OCI-LY7 (cell line): ENCODE results near the gene RNU6-7. TPM values are rescaled to one million over a fixed set of nuclear protein-coding genes. Genes with fewer than 3 reads are reported as not detected.

Source experiments
- BruUV-seq: library from RNA; stranded (reverse); fragments of 400-500 nt; replicated peaks from 2 replicates; lab custom pipeline; 2021; lab: Mats Ljungman, UMichigan
- CTCF ChIA-PET: fragments of 300-600 bp; sonication (Branson Sonifier 250); formaldehyde crosslinking; loops from one replicate; lab custom pipeline; 2022; ENCODE audit warnings: antibody characterized with exemption; ENCODE audit not compliant: unreplicated experiment; lab: Charles Lee
- POLR2A ChIA-PET: fragments of 300-600 bp; sonication (Branson Sonifier 250); formaldehyde crosslinking; loops from one replicate; lab custom pipeline; 2022; ENCODE audit warnings: antibody characterized with exemption; lab: Charles Lee
- DNase-seq: peaks from one replicate; pipeline ENCODE4 v3.0.0-alpha.2; 2015; ENCODE audit warnings: low spot score
- H2AFZ ChIP-seq: fragments of 200-600 bp; sonication (generic), shearing (Covaris generic); 2 replicates; pipeline ENCODE4 v1.6.1; 2014; ENCODE audit warnings: mild to moderate bottlenecking, antibody characterized with exemption, low read length, moderate library complexity
- H3K27ac ChIP-seq: fragments of 200-600 bp; sonication (generic); 2 replicates; pipeline ENCODE4 v1.5.1; 2014; ENCODE audit warnings: mixed run types, low read depth, mild to moderate bottlenecking, moderate library complexity, low read length, inconsistent platforms; ENCODE audit not compliant: poor library complexity, severe bottlenecking
- H3K36me3 ChIP-seq: fragments of 200-600 bp; sonication (generic); 2 replicates; pipeline ENCODE4 v1.6.1; 2014; ENCODE audit warnings: mild to moderate bottlenecking, antibody characterized with exemption, low read length, moderate library complexity, mixed read lengths; ENCODE audit not compliant: insufficient read depth
- H3K4me1 ChIP-seq: fragments of 200-600 bp; sonication (generic); 2 replicates; pipeline ENCODE4 v1.5.1; 2014; ENCODE audit warnings: mild to moderate bottlenecking, low read length; ENCODE audit not compliant: insufficient read depth, poor library complexity, severe bottlenecking
- H3K4me2 ChIP-seq: fragments of 200-600 bp; sonication (generic); 2 replicates; pipeline ENCODE4 v1.6.1; 2014; ENCODE audit warnings: mild to moderate bottlenecking, low read length
- H3K4me3 ChIP-seq: fragments of 200-600 bp; sonication (generic); 2 replicates; pipeline ENCODE4 v1.5.1; 2014; ENCODE audit warnings: mild to moderate bottlenecking, low read depth, low read length; ENCODE audit not compliant: poor library complexity, severe bottlenecking
- H3K79me2 ChIP-seq: fragments of 200-600 bp; sonication (generic); 2 replicates; pipeline ENCODE4 v1.6.1; 2016; ENCODE audit warnings: low read depth, mild to moderate bottlenecking, low read length, moderate library complexity, mixed read lengths; ENCODE audit not compliant: insufficient read depth
- H3K9me2 ChIP-seq: fragments of 200-600 bp; sonication (generic); 2 replicates; pipeline ENCODE4 v1.6.1; 2016; ENCODE audit warnings: mild to moderate bottlenecking, low read length, mixed read lengths; ENCODE audit not compliant: insufficient read depth
- H3K9me3 ChIP-seq: fragments of 200-600 bp; sonication (generic); 2 replicates; pipeline ENCODE4 v1.6.1; 2014; ENCODE audit warnings: mild to moderate bottlenecking, mixed run types, low read length, mixed read lengths
- H4K20me1 ChIP-seq: fragments of 200-600 bp; sonication (generic); 2 replicates; pipeline ENCODE4 v1.6.1; 2014; ENCODE audit warnings: mild to moderate bottlenecking, antibody characterized with exemption, low read length, moderate library complexity, mixed read lengths; ENCODE audit not compliant: insufficient read depth
- CTCF ChIP-seq: fragments of 200-600 bp; sonication (generic); conservative IDR thresholded peaks from 2 replicates; pipeline ENCODE4 v1.5.1; 2014; ENCODE audit warnings: mild to moderate bottlenecking, antibody characterized with exemption, low read length, moderate library complexity, mixed read lengths
- EZH2phosphoT487 ChIP-seq: fragments of 200-600 bp; sonication (generic); IDR thresholded peaks from 2 replicates; pipeline ENCODE4 v1.6.1; 2018; ENCODE audit warnings: low read depth, borderline replicate concordance, mild to moderate bottlenecking, mixed run types, antibody characterized with exemption, low read length, moderate library complexity, mixed read lengths
- intact Hi-C: fragments of 100-400 bp; cut with micrococcal nuclease; formaldehyde crosslinking; loops from one replicate; pipeline ENCODE4 v1.10.0; 2022; ENCODE audit not compliant: unreplicated experiment
- total RNA-seq, 2 experiments: library from RNA; depleted of rRNA in 1 of 2; stranded (reverse); fragments of >200 nt in 1 of 2; shearing (Covaris generic) in 1 of 2; gene quantifications; 2 replicates each; pipeline ENCODE4 v1.2.3, GENCODE V29; 2014 to 2022

RNU6-7 gene
- total RNA-seq, 2 experiments from 2014 or later = not detected

- no peak overlapping the region for H3K4me2 ChIP-seq
- no peaks in the 10 kb centered on the region for H3K79me2 ChIP-seq
- no peaks in the 10 kb centered on the region for H3K9me3 ChIP-seq
- intact Hi-C loops = no loop called here
- no peaks in the 10 kb centered on the region for H4K20me1 ChIP-seq
- no peak overlapping the region for H2AFZ ChIP-seq
- ChIA-PET POLR2A (no interaction called here), CTCF (no interaction called here)
- BruUV-seq = no TSS peak
- H3K4me1 ChIP-seq = no peaks in the 10 kb centered on the region
- H3K4me3 ChIP-seq = no peak overlapping the region
- H3K9me2 ChIP-seq = no peaks in the 10 kb centered on the region
- H3K36me3 ChIP-seq = no peaks in the 10 kb centered on the region
- TF ChIP-seq CTCF = no peak
- TF ChIP-seq EZH2phosphoT487 = no peak
- no peak for DNase-seq
- H3K27ac ChIP-seq = no peak overlapping the region
These were observed 11.0 kb downstream of the RNU6-7 start for GRCh38 chr14:32212833-32213232.

GRCh38 chr14:32217301-32217700, 15.5 kb downstream of the RNU6-7 start:
- intact Hi-C loops = no loop called here
- Histone ChIP-seq H3K4me1 (no peaks in the 10 kb centered on the region), H3K4me2 (no peak overlapping the region), H3K79me2 (no peaks in the 10 kb centered on the region), H3K4me3 (no peak overlapping the region), H3K36me3 (no peaks in the 10 kb centered on the region), H3K27ac (no peak overlapping the region), H3K9me3 (no peaks in the 10 kb centered on the region), H3K9me2 (no peaks in the 10 kb centered on the region), H4K20me1 (no peaks in the 10 kb centered on the region), H2AFZ (no peak overlapping the region)
- TF ChIP-seq EZH2phosphoT487 (no peak), CTCF (no peak)
- ChIA-PET POLR2A (no interaction called here), CTCF (no interaction called here)
- BruUV-seq = no TSS peak
- DNase-seq = no peak

- POLR2A ChIA-PET = interaction anchor here (0.9 kb wide), 1 partner anchor 115 kb away, joined by 3 read pairs; no protein-coding TSS in a partner anchor
These were observed 23.0 kb downstream of the RNU6-7 start for GRCh38 chr14:32224737-32225377.

More at GRCh38 chr14:32224737-32225377, 23.0 kb downstream of the RNU6-7 start:
- intact Hi-C loops = no loop called here
- H3K4me3 ChIP-seq = no peak overlapping the region
- H3K4me2 ChIP-seq = no peak overlapping the region
- H3K27ac ChIP-seq = no peak overlapping the region
- no peaks in the 10 kb centered on the region for H3K36me3 ChIP-seq
- H3K9me3 ChIP-seq = no peaks in the 10 kb centered on the region
- TF ChIP-seq CTCF = no peak
- no peak for TF ChIP-seq EZH2phosphoT487
- no peaks in the 10 kb centered on the region for H3K9me2 ChIP-seq
- no peaks in the 10 kb centered on the region for H3K79me2 ChIP-seq
- BruUV-seq = no TSS peak
- DNase-seq = no peak
- H4K20me1 ChIP-seq = no peaks in the 10 kb centered on the region
- H3K4me1 ChIP-seq = no peaks in the 10 kb centered on the region
- H2AFZ ChIP-seq = no peak overlapping the region
- CTCF ChIA-PET = no interaction called here
